Neuron (in vitro differentiated cells): ENCODE data around the gene COL27A1.

Experiments used
- H2AFZ ChIP-seq: one replicate; pipeline ENCODE4 v1.6.1; 2013; ENCODE audit warnings: low read depth, mild to moderate bottlenecking, inconsistent platforms, low read length, moderate library complexity
- H3K27me3 ChIP-seq: one replicate; pipeline ENCODE4 v1.6.1; 2013; ENCODE audit warnings: low read length; ENCODE audit not compliant: insufficient read depth
- H3K36me3 ChIP-seq: one replicate; pipeline ENCODE4 v1.6.1; 2013; ENCODE audit warnings: low read length; ENCODE audit not compliant: insufficient read depth
- H3K4me1 ChIP-seq: one replicate; pipeline ENCODE4 v1.6.1; 2013; ENCODE audit warnings: low read length; ENCODE audit not compliant: insufficient read depth
- H3K4me3 ChIP-seq: 2 replicates; pipeline ENCODE4 v1.5.1; 2013; ENCODE audit warnings: mild to moderate bottlenecking, low read length, moderate library complexity
- H3K9me3 ChIP-seq: one replicate; pipeline ENCODE4 v1.6.1; 2013; ENCODE audit warnings: low read length

COL27A1 gene

GRCh38 chr9:114304416-114305188 is 149.3 kb downstream of the COL27A1 start:
- no peaks in the 10 kb centered on the region for H3K27me3 ChIP-seq
- H3K4me1 ChIP-seq: no peaks in the 10 kb centered on the region
- no peak overlapping the region for H3K4me3 ChIP-seq
- no peak overlapping the region for H2AFZ ChIP-seq
- H3K9me3 ChIP-seq: peaks cover 2% of the 10 kb centered on the region
- H3K36me3 ChIP-seq: no peaks in the 10 kb centered on the region

- no peaks in the 10 kb centered on the region for H3K4me1 ChIP-seq
- peaks cover 2% of the 10 kb centered on the region for H3K36me3 ChIP-seq
- no peak overlapping the region for H3K4me3 ChIP-seq
- no peaks in the 10 kb centered on the region for H3K27me3 ChIP-seq
- peaks cover 3% of the 10 kb centered on the region for H3K9me3 ChIP-seq
- no peak overlapping the region for H2AFZ ChIP-seq
Observed at GRCh38 chr9:114307899-114308267, 152.5 kb downstream of the COL27A1 start.

DNA sequence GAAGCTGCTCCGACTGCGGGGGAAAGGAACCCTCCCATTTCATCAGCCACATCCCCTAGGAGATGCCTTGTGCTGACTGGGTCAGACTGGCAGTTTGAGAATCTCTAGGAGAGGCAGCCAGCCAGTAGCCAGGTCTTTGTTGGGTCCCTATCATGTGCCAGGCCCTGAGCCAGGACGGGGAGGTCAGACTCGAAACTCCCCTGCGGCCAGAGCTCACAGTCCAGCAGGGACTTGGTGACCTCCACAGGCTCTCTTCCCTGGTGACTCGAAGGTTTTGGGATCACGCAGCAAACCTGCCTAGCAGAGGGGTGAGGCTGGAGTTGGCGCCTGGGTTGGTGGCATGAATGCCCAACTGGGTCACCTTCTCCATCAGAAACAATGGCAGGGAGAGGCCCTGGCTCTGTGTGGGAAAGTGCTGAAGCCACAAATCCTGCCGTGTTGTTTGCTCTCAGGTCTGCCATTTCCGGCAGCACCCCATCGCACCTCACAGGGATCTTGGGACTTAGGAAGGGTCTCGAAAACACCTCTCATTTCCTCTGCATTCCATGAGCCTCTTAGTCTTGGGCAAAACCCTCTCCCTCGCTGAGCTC is 153.1 kb downstream of the COL27A1 start:
- Histone ChIP-seq H3K27me3 (no peaks in the 10 kb centered on the region), H3K4me3 (no peak overlapping the region), H3K36me3 (peaks cover 2% of the 10 kb centered on the region), H2AFZ (no peak overlapping the region), H3K9me3 (peaks cover 3% of the 10 kb centered on the region), H3K4me1 (no peaks in the 10 kb centered on the region)

DNA sequence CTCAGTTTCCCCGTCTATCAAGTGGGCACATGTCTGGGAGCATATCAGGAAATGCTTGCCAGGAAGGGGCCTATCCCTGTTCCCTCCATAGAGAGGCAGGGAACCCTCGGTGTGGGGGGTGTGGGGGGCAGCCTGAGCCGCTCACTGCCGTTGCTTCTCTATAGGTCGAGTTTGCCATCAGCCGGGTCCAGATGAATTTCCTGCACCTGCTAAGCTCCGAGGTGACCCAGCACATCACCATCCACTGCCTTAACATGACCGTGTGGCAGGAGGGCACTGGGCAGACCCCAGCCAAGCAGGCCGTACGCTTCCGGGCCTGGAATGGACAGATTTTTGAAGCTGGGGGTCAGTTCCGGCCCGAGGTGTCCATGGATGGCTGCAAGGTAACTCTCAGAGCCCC is 153.8 kb downstream of the COL27A1 start:
- Histone ChIP-seq H3K27me3 (no peaks in the 10 kb centered on the region), H3K4me1 (no peaks in the 10 kb centered on the region), H2AFZ (no peak overlapping the region), H3K4me3 (no peak overlapping the region), H3K9me3 (peaks cover 3% of the 10 kb centered on the region), H3K36me3 (peaks cover 2% of the 10 kb centered on the region)

DNA sequence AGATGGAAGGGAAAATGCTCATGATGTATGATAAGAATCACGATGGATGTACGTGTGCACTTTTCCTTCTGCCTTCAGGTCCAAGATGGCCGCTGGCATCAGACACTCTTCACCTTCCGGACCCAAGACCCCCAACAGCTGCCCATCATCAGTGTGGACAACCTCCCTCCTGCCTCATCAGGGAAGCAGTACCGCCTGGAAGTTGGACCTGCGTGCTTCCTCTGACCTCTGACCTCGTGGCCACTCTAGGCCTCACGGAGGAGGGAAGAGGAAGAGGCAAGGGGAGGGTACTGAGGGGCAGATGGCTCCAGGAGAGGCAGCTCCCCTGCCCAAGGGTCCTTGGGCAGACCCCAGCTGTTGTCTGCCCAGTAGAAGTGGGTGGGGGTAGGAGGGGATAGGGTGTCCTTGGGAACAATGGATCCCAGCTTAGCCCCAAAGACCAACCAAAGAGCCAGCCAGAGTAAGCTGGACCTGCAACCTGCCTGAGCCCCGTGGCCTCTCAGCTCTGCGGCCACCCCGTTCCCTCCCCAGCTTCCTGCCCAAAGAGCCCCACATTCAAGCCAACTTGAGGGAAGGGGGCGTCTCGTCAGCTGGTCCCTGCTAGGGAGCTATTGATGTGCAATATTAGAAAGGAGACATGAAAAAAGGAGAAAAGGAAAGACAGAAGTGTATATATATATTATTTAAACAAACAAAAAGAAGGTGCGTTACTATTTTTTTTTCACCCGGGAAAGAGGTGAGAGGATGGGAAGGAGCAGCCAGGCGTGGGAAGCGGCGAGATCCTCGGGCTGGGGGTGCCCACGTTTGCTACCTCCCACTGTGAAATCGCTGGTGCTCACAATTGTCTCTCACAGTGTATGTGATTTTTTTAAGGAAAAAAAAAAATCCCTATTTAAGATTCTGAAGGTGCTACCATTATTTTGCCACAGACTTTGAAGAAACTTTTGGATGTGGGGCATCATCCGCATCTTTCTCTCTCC is 155.4 kb downstream of the COL27A1 start:
- Histone ChIP-seq H3K27me3 (no peaks in the 10 kb centered on the region), H3K4me3 (no peak overlapping the region), H3K36me3 (peaks cover 2% of the 10 kb centered on the region), H3K4me1 (no peaks in the 10 kb centered on the region), H3K9me3 (peaks cover 3% of the 10 kb centered on the region), H2AFZ (no peak overlapping the region)

GRCh38 chr9:114311571-114312512 is 156.5 kb downstream of the COL27A1 start:
- Histone ChIP-seq H3K36me3 (peaks cover 2% of the 10 kb centered on the region), H3K4me1 (no peaks in the 10 kb centered on the region), H3K9me3 (peaks cover 3% of the 10 kb centered on the region), H3K4me3 (no peak overlapping the region), H2AFZ (no peak overlapping the region), H3K27me3 (no peaks in the 10 kb centered on the region)

GRCh38 chr9:114312513-114312875 is 157.2 kb downstream of the COL27A1 start:
- H3K4me1 ChIP-seq: no peaks in the 10 kb centered on the region
- H3K9me3 ChIP-seq: peaks cover 3% of the 10 kb centered on the region
- H3K36me3 ChIP-seq: peaks cover 2% of the 10 kb centered on the region
- H2AFZ ChIP-seq: no peak overlapping the region
- no peak overlapping the region for H3K4me3 ChIP-seq
- H3K27me3 ChIP-seq: no peaks in the 10 kb centered on the region

GRCh38 chr9:114313186-114313585 is 157.8 kb downstream of the COL27A1 start:
- Histone ChIP-seq H3K4me3 (no peak overlapping the region), H3K4me1 (no peaks in the 10 kb centered on the region), H3K36me3 (peaks cover 2% of the 10 kb centered on the region), H3K27me3 (no peaks in the 10 kb centered on the region), H2AFZ (no peak overlapping the region), H3K9me3 (peaks cover 3% of the 10 kb centered on the region)

DNA sequence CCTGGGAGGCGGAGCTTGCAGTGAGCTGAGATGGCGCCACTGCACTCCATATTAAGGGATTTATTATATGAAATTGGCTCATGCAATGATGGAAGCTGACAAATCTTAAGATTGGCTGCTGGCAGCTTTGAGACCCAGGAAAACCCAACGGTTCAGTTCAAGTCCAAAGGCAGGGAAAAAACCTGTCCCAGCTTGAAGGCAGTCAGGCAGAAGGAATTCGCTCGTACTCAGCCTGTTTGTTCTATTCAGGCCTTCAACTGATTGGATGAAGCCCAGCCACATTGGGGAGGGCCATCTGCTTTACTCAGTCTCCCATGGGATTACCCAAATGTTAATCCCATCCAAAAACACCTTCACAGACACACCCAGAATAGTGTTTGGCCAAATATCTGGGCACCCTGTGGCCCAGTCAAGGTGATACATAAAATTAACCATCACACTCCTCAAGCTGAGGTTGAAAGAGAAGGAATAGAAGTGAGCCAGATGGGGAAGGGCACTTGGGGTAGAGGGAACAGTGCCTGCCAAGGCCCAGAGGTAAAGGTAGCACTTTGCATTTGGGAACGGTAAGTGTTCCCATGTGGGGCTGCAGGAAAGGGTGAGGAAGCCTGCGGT is 159.0 kb downstream of the COL27A1 start:
- Histone ChIP-seq H3K4me1 (no peaks in the 10 kb centered on the region), H2AFZ (no peak overlapping the region), H3K36me3 (peaks cover 2% of the 10 kb centered on the region), H3K9me3 (peaks cover 3% of the 10 kb centered on the region), H3K4me3 (no peak overlapping the region), H3K27me3 (no peaks in the 10 kb centered on the region)

DNA sequence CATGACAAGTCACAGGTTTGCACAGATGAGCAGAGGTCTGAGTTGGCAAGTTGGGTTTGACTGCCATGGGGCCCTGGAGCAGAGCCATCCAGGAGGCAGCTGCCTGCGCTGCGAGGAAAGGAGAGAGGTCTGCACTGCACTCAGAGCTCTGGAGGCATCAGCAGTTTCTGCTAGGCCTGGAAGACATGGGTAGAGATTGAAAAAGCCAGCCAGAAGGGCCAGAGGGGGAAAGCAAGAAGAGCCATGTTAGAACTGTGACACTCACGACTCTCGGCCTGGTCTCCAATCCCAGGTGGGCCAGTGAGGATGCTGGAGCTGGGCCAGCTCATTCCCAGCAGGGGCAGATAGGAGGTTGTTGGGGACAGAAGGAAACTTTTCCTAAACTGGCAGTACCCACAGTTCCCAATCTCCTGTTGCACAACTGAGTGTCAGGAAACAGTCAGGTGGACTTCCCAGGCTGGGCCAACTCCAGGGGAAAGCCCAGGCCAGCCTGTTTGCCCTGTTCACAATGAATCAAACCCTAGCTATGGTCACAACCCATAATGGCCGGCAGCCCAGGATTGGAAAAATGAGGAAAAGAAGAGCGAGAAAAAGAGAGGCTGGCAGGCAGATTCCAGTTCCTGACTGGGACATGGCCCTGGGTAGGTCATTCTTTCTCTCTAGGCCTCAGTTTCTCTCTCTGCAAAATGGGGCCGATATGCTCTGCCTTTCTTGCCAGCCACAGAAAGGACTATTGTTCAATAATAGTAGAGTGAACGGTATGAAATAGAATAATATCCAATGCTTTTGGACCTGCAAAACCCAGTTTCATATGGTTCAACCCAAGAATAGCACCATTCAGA is 159.8 kb downstream of the COL27A1 start:
- Histone ChIP-seq H3K36me3 (peaks cover 2% of the 10 kb centered on the region), H3K4me1 (no peaks in the 10 kb centered on the region), H3K9me3 (peaks cover 3% of the 10 kb centered on the region), H3K27me3 (no peaks in the 10 kb centered on the region), H3K4me3 (no peak overlapping the region), H2AFZ (no peak overlapping the region)

- H3K4me1 ChIP-seq: no peaks in the 10 kb centered on the region
- peaks cover 3% of the 10 kb centered on the region for H3K9me3 ChIP-seq
- H3K36me3 ChIP-seq: no peaks in the 10 kb centered on the region
- H2AFZ ChIP-seq: no peak overlapping the region
- no peaks in the 10 kb centered on the region for H3K27me3 ChIP-seq
- H3K4me3 ChIP-seq: no peak overlapping the region
Observed at GRCh38 chr9:114315723-114316363, 160.5 kb downstream of the COL27A1 start.
